ENCODE results near the gene LYRM1.

LYRM1 gene

GRCh38 chr16:20865420-20866131 lies 35.0 kb upstream of the LYRM1 start:
- CTCF ChIA-PET: interaction anchor here (0.6 to 8.5 kb wide), 10 partner anchors 9 to 436 kb away, joined by 3 to 75 read pairs (median 4); no protein-coding TSS in a partner anchor
- POLR2A ChIA-PET: interaction anchor here (0.6 to 1.5 kb wide), 5 partner anchors 9 to 655 kb away, joined by 3 to 11 read pairs (median 3); partner anchors contain the start of genes DCUN1D3 and LYRM1
- DNase-seq (ENCODE audit: low read depth, low spot score): no peak
- TF ChIP-seq CTCF (IDR thresholded peaks at IDR 0.05; ENCODE audit: insufficient read depth, low read length, missing control alignments): no peak
- H3K4me3 ChIP-seq (ENCODE audit: low read depth, low read length): no peak overlapping the region

GRCh38 chr16:20866145-20866772 lies 34.3 kb upstream of the LYRM1 start:
- no peak for TF ChIP-seq CTCF (IDR thresholded peaks at IDR 0.05; ENCODE audit: insufficient read depth, low read length, missing control alignments)
- ChIA-PET POLR2A (interaction anchor here (0.6 to 1.5 kb wide), 3 partner anchors 12 to 655 kb away, joined by 3 to 11 read pairs (median 3); partner anchors contain the start of genes DCUN1D3 and LYRM1), CTCF (interaction anchor here (0.6 to 8.5 kb wide), 8 partner anchors 9 to 435 kb away, joined by 3 to 75 read pairs (median 4); no protein-coding TSS in a partner anchor)
- H3K4me3 ChIP-seq (ENCODE audit: low read depth, low read length): no peak overlapping the region
- peak; percentile 38 for DNase-seq (ENCODE audit: low read depth, low spot score)

- H3K4me3 ChIP-seq (ENCODE audit: low read depth, low read length): no peak overlapping the region
- no peak for DNase-seq (ENCODE audit: low read depth, low spot score)
- TF ChIP-seq CTCF (IDR thresholded peaks at IDR 0.05; ENCODE audit: insufficient read depth, low read length, missing control alignments): no peak
- ChIA-PET CTCF (interaction anchor here (1.6 to 8.5 kb wide), 3 partner anchors 8 to 16 kb away, joined by 5 to 75 read pairs (median 7); no protein-coding TSS in a partner anchor), POLR2A (interaction anchor here (0.9 kb wide), 1 partner anchor 15 kb away, joined by 3 read pairs; no protein-coding TSS in a partner anchor)
Measured at GRCh38 chr16:20866801-20867200, 33.8 kb upstream of the LYRM1 start.

- DNase-seq (ENCODE audit: low read depth, low spot score): no peak
- CTCF ChIA-PET: interaction anchor here (1.6 to 8.5 kb wide), 2 partner anchors 10 to 17 kb away, joined by 5 to 75 read pairs; no protein-coding TSS in a partner anchor
- no peak overlapping the region for H3K4me3 ChIP-seq (ENCODE audit: low read depth, low read length)
- no peak for TF ChIP-seq CTCF (IDR thresholded peaks at IDR 0.05; ENCODE audit: insufficient read depth, low read length, missing control alignments)
- POLR2A ChIA-PET: interaction anchor here (0.8 to 0.9 kb wide), 3 partner anchors 16 to 39 kb away, joined by 3 to 4 read pairs (median 3); no protein-coding TSS in a partner anchor
Measured at GRCh38 chr16:20867585-20867984, 33.0 kb upstream of the LYRM1 start.

GRCh38 chr16:20868890-20869289 lies 31.7 kb upstream of the LYRM1 start:
- no peak for TF ChIP-seq CTCF (IDR thresholded peaks at IDR 0.05; ENCODE audit: insufficient read depth, low read length, missing control alignments)
- ChIA-PET POLR2A (no interaction called here), CTCF (interaction anchor here (8.5 kb wide), 1 partner anchor 18 kb away, joined by 75 read pairs; no protein-coding TSS in a partner anchor)
- H3K4me3 ChIP-seq (ENCODE audit: low read depth, low read length): no peak overlapping the region
- DNase-seq (ENCODE audit: low read depth, low spot score): no peak
